GM12892 (cell line): ENCODE results near the gene SMIM38. TPM values are rescaled to one million over a fixed set of nuclear protein-coding genes. Genes with fewer than 3 reads are reported as not detected.
A peak's percentile ranks its signal among the peaks of the same experiment; 100 is the strongest.

Experiments used
- DNase-seq: peaks from one replicate; pipeline ENCODE4 v3.0.0; 2011; ENCODE audit not compliant: insufficient read length
- FAIRE-seq: peaks from 2 replicates; lab custom pipeline; 2011; peaks lifted over from hg19 to GRCh38; lab: Jason Lieb, UNC
- POLR2A ChIP-seq: IDR thresholded peaks from 2 replicates; pipeline ENCODE4 v1.6.1; 2011; ENCODE audit warnings: low read depth, low read length, control low read depth
- POLR2AphosphoS5 ChIP-seq: IDR thresholded peaks from 2 replicates; pipeline ENCODE4 v1.6.1; 2011; ENCODE audit warnings: low read depth, low read length, control low read depth
- TAF1 ChIP-seq: IDR thresholded peaks from 2 replicates; pipeline ENCODE4 v1.6.1; 2011; ENCODE audit warnings: low read depth, mild to moderate bottlenecking, control low read depth, low read length, borderline replicate concordance
- polyA plus RNA-seq: library from polyadenylated mRNA; unstranded; fragments of >200 nt; gene quantifications from one replicate; pipeline ENCODE4 v1.2.1, GENCODE V29; 2012; ENCODE audit warnings: missing spikeins, inconsistent platforms; ENCODE audit not compliant: missing spikeins

Gene SMIM38
- polyA plus RNA-seq: 4.6 TPM

GRCh38 chr11:69155302-69156234 is at the start of gene SMIM38:
Gene SMIM38, plus strand, starts transcription at chr11:69155935. Its CDS starts 1,912 bp downstream, at chr11:69157847.
- FAIRE-seq (no peak), DNase-seq (peak; percentile 44)
- TF ChIP-seq POLR2AphosphoS5 (peak; percentile 79), POLR2A (peak; percentile 69), TAF1 (no peak; the same call in 1 of the 2 replicates)

GRCh38 chr11:69106031-69106811 is 49.5 kb upstream of the SMIM38 start:
- FAIRE-seq: no peak
- no peak for DNase-seq
- TF ChIP-seq POLR2A (no peak), TAF1 (no peak), POLR2AphosphoS5 (no peak)

GRCh38 chr11:69107413-69107812 is 48.3 kb upstream of the SMIM38 start:
- TF ChIP-seq POLR2AphosphoS5: no peak
- TF ChIP-seq TAF1: no peak
- TF ChIP-seq POLR2A: no peak
- DNase-seq (no peak), FAIRE-seq (no peak)

GRCh38 chr11:69108030-69108429 is 47.7 kb upstream of the SMIM38 start:
- FAIRE-seq (no peak), DNase-seq (no peak)
- TF ChIP-seq TAF1: no peak
- TF ChIP-seq POLR2A: no peak
- no peak for TF ChIP-seq POLR2AphosphoS5

GRCh38 chr11:69108559-69108958 is 47.2 kb upstream of the SMIM38 start:
- no peak for TF ChIP-seq TAF1
- no peak for TF ChIP-seq POLR2A
- no peak for TF ChIP-seq POLR2AphosphoS5
- FAIRE-seq: no peak
- DNase-seq: no peak

- FAIRE-seq: no peak
- no peak for DNase-seq
- TF ChIP-seq POLR2AphosphoS5 (no peak), POLR2A (no peak), TAF1 (no peak)
Measured at GRCh38 chr11:69109101-69109500, 46.6 kb upstream of the SMIM38 start.

GRCh38 chr11:69110451-69110850 is 45.3 kb upstream of the SMIM38 start:
- DNase-seq (no peak), FAIRE-seq (peak; percentile 73)
- no peak for TF ChIP-seq TAF1
- TF ChIP-seq POLR2A: no peak
- no peak for TF ChIP-seq POLR2AphosphoS5

GRCh38 chr11:69111624-69112542 is 43.9 kb upstream of the SMIM38 start:
- DNase-seq: no peak
- FAIRE-seq: no peak
- TF ChIP-seq POLR2AphosphoS5 (no peak), TAF1 (no peak), POLR2A (no peak)

- DNase-seq (no peak), FAIRE-seq (no peak)
- TF ChIP-seq TAF1 (no peak), POLR2A (no peak), POLR2AphosphoS5 (no peak)
Measured at GRCh38 chr11:69113226-69113625, 42.5 kb upstream of the SMIM38 start.

- DNase-seq: no peak
- no peak for FAIRE-seq
- TF ChIP-seq TAF1 (no peak), POLR2A (no peak), POLR2AphosphoS5 (no peak)
Measured at GRCh38 chr11:69113646-69114340, 41.9 kb upstream of the SMIM38 start.

GRCh38 chr11:69114362-69114761 is 41.4 kb upstream of the SMIM38 start:
- DNase-seq: no peak
- TF ChIP-seq POLR2A (no peak), TAF1 (no peak), POLR2AphosphoS5 (no peak)
- FAIRE-seq: no peak
